Measurements from ENCODE around the gene ATP2B2. TPM values are rescaled to one million over a fixed set of nuclear protein-coding genes. Genes with fewer than 3 reads are reported as not detected.
A peak's percentile ranks its signal among the peaks of the same experiment; 100 is the strongest.

Gene ATP2B2
- total RNA-seq, 1 experiment from 2014 or later: not detected

DNA sequence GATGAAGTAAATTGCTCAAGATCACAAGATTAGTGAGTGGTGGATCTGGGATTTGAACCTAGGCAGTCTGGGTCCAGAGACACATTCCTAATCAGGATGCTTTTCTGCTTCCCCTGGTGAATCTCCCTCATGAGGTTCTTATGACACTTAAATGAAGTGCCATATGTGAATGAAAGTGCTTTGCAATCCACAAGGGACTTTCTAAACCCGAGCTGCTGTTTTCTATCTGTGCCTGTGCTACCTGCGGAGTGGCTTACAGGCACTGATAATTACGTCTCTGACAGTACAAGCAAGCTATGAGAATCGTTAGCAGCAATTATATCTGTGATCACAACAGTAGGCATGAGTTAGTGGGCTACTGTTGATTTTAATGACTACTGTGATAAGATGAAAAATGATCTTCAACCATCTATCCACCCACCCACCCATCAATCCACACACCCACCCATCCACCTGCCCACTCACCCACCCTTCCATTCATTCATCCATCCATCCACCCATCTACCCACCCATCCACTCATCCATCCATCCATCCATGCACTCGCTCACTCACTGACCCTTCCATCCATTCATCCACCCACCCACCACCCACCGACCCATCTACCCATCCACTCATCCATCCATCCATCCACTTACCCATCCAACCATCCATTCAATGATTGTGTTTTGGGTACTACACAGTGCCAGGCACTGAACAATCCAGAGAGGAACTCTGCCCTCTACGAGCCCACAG, 51.8 kb downstream of the ATP2B2 start (continued):
- no peak for TF ChIP-seq REST (IDR thresholded peaks at IDR 0.05; ENCODE audit: low read depth)
- TF ChIP-seq ZBTB33 (IDR thresholded peaks at IDR 0.05; ENCODE audit: extremely low read depth, insufficient replicate concordance, low read length): no peak

DNA sequence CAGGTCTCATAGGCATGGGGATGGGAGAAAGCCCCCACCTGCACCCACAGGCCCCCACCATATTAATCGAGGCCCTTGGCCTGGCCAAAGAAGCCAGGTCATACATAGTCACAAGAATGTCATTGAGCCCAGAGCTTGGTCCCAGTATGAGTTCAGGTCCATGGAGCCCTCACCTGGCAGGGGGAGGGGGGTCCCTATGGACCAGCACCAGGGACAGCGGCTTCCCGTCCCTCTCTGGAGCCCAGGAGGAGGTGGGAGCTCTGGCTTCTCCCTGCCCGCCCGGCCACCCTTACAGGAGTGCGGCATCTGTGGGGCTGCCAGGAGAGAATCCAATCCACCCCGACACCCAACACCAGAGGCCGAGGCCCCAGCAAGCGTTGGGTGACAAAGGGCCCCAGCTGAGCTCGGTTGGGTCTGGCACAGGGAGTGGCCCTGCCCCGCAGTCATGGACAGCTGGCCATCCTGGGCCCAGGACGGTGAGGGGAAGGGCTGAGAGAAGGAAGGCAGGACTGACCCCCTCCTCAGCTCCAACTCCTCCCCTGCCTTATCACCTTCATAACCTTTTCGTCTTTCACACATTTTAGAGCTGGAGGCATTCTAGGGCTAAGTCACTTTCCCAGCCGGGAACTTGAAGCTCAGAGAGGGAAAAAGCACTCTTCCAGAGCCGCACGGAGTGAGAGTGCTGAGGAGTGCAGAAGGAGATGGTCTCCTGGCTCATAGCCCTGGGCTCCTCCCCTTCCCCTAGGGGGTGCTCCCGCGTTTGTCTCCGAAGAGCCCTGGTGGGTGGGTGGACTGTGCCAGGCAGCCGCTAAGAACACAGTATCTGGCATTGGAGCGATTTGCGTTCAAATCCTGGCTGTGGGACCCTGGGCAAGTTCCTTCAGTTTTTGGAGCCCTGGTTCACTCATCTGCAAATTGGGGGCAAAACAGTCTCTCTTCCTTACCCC, 54.6 kb downstream of the ATP2B2 start:
- CTCF ChIA-PET: no interaction called here
- POLR2A ChIA-PET: no interaction called here
- intact Hi-C loops (cut with micrococcal nuclease): no loop called here
- Histone ChIP-seq H2AFZ (ENCODE audit: low read depth, low read length, poor library complexity, severe bottlenecking) (no peak overlapping the region), H4K20me1 (ENCODE audit: insufficient read depth) (no peaks in the 10 kb centered on the region), H3K36me3 (ENCODE audit: control insufficient read depth in 1 of 2, insufficient read depth in 2 of 2, low read length in 2 of 2) (no peaks in the 10 kb centered on the region), H3K27ac (ENCODE audit: low read depth, low read length) (no peak overlapping the region), H3K27me3 (ENCODE audit: insufficient read depth, low read length) (peaks cover 58% of the 10 kb centered on the region), H3K9me3 (ENCODE audit: control insufficient read depth in 1 of 2, insufficient read depth in 1 of 2, low read depth in 1 of 2, low read length in 2 of 2) (no peaks in the 10 kb centered on the region), H3K79me2 (ENCODE audit: insufficient read depth, low read length) (no peaks in the 10 kb centered on the region), H3K9ac (ENCODE audit: low read length) (no peak overlapping the region), H3K4me2 (ENCODE audit: low read length) (no peak overlapping the region), H3K4me1 (ENCODE audit: control insufficient read depth in 1 of 2, insufficient read depth in 2 of 2, low read length in 2 of 2) (peaks cover 0 to under 1% of the 10 kb centered on the region in 2 experiments; a peak in 1 of 4 replicates), H3K9me2 (ENCODE audit: insufficient read depth) (no peaks in the 10 kb centered on the region), H3K4me3 (replicated peaks in 1 of 2; ENCODE audit: low read depth in 1 of 2, low read length in 2 of 2) (no peak overlapping the region)
- ATAC-seq (no peak), DNase-seq (ENCODE audit: low read depth, low spot score) (no peak)
- BruUV-seq (replicated peaks): no TSS peak
- RAD21 ChIA-PET (ENCODE audit: low non-redundant PET in 1 of 2, low total read pairs in 2 of 2, uncharacterized antibody in 2 of 2, unreplicated experiment in 2 of 2): no interaction called here
- TF ChIP-seq MAX (IDR thresholded peaks at IDR 0.05) (no peak), CBX3 (IDR thresholded peaks at IDR 0.05; ENCODE audit: low read depth) (no peak), ZFX (IDR thresholded peaks at IDR 0.05) (no peak), POLR2AphosphoS5 (IDR thresholded peaks at IDR 0.05; ENCODE audit: low read depth, low read length) (no peak), RAD21 (IDR thresholded peaks at IDR 0.05; ENCODE audit: low read depth) (peak; percentile 5; the same call in 1 of the 2 replicates), SIN3A (IDR thresholded peaks at IDR 0.05; ENCODE audit: low read depth) (no peak), SP1 (IDR thresholded peaks at IDR 0.05; ENCODE audit: low read depth) (no peak), REST (IDR thresholded peaks at IDR 0.05; ENCODE audit: low read depth) (peak; percentile 52), ELF1 (IDR thresholded peaks at IDR 0.05; ENCODE audit: borderline replicate concordance, low read depth) (no peak)

All from HCT116 (cell line).